SK-N-SH treated with all-trans-retinoic acid at 6 μM for 48 hours (cell line): ENCODE data around the gene DDX49.

ENCODE experiments used
- ATAC-seq: fragments of 200-7000 bp; cut with Tn5 transposase; 3 replicates; pipeline ENCODE4 v1.9.1; 2020; ENCODE audit warnings: mild to moderate bottlenecking, moderate library complexity
- ARNTL ChIP-seq: fragments of 450-650 bp; formaldehyde crosslinking; IDR thresholded peaks from 2 replicates; pipeline ENCODE4 v1.5.0; 2020; ENCODE audit warnings: low read depth, mild to moderate bottlenecking, moderate library complexity, borderline replicate concordance
- BACH2 ChIP-seq: fragments of 250-450 bp; sonication (Bioruptor Pico); IDR thresholded peaks from 2 replicates; pipeline ENCODE4 v1.9.0; 2021; ENCODE audit warnings: mild to moderate bottlenecking, borderline replicate concordance
- CSDC2 ChIP-seq: fragments of 250-450 bp; sonication (Bioruptor Pico); IDR thresholded peaks from 2 replicates; pipeline ENCODE4 v1.5.0; 2020; ENCODE audit warnings: mild to moderate bottlenecking, moderate library complexity
- ESRRG ChIP-seq: fragments of 250-450 bp; sonication (Bioruptor Pico); IDR thresholded peaks from 2 replicates; pipeline ENCODE4 v1.6.1; 2021; ENCODE audit warnings: mild to moderate bottlenecking
- ISL1 ChIP-seq: fragments of 250-450 bp; sonication (Bioruptor Pico); IDR thresholded peaks from 2 replicates; pipeline ENCODE4 v2.1.2; 2022; ENCODE audit warnings: mild to moderate bottlenecking, moderate library complexity
- OSR1 ChIP-seq: fragments of 250-450 bp; sonication (Bioruptor Pico); IDR thresholded peaks from 2 replicates; pipeline ENCODE4 v1.8.0; 2022; ENCODE audit warnings: moderate library complexity, mild to moderate bottlenecking, inconsistent platforms
- PPARA ChIP-seq: fragments of 250-450 bp; sonication (Bioruptor Pico); IDR thresholded peaks from 2 replicates; pipeline ENCODE4 v1.5.0; 2020; ENCODE audit warnings: mild to moderate bottlenecking, borderline replicate concordance
- RARB ChIP-seq: fragments of 250-450 bp; sonication (Bioruptor Pico); IDR thresholded peaks from 2 replicates; pipeline ENCODE4 v1.8.0; 2021; ENCODE audit warnings: mild to moderate bottlenecking, moderate library complexity
- SNAI2 ChIP-seq: fragments of 250-450 bp; sonication (Bioruptor Pico); IDR thresholded peaks from 2 replicates; pipeline ENCODE4 v1.5.0; 2020; ENCODE audit warnings: mild to moderate bottlenecking, moderate library complexity
- TCF4 ChIP-seq: fragments of 250-450 bp; sonication (Bioruptor Pico); IDR thresholded peaks from 2 replicates; pipeline ENCODE4 v1.8.0; 2021; ENCODE audit warnings: mild to moderate bottlenecking, moderate library complexity, borderline replicate concordance
- TOX ChIP-seq: fragments of 250-450 bp; sonication (Bioruptor Pico); IDR thresholded peaks from 2 replicates; pipeline ENCODE4 v1.8.0; 2021; ENCODE audit warnings: mild to moderate bottlenecking, moderate library complexity, borderline replicate concordance
- ZC3H10 ChIP-seq: fragments of 250-450 bp; sonication (Bioruptor Pico); IDR thresholded peaks from 2 replicates; pipeline ENCODE4 v1.5.1; 2021; ENCODE audit warnings: mild to moderate bottlenecking, moderate library complexity
- ZFP3 ChIP-seq: fragments of 250-450 bp; sonication (Bioruptor Pico); IDR thresholded peaks from 2 replicates; pipeline ENCODE4 v1.5.0; 2020; ENCODE audit warnings: mild to moderate bottlenecking, moderate library complexity
- ZFP30 ChIP-seq: fragments of 450-650 bp; formaldehyde crosslinking; IDR thresholded peaks from 2 replicates; pipeline ENCODE4 v1.5.0; 2022; ENCODE audit warnings: mild to moderate bottlenecking, moderate library complexity
- ZNF565 ChIP-seq: fragments of 450-650 bp; formaldehyde crosslinking; conservative IDR thresholded peaks from 2 replicates; pipeline ENCODE4 v1.5.0; 2020; ENCODE audit warnings: low read depth, mild to moderate bottlenecking, moderate library complexity
- ZNF70 ChIP-seq: fragments of 450-650 bp; formaldehyde crosslinking; IDR thresholded peaks from 2 replicates; pipeline ENCODE4 v1.5.0; 2020; ENCODE audit warnings: mild to moderate bottlenecking, moderate library complexity
- ZNF8 ChIP-seq: fragments of 450-650 bp; formaldehyde crosslinking; IDR thresholded peaks from 2 replicates; pipeline ENCODE4 v1.5.0; 2020; ENCODE audit warnings: mild to moderate bottlenecking, moderate library complexity
- TF ChIP-seq, protein P1 (sequence below): fragments of 250-450 bp; sonication (Bioruptor Pico); IDR thresholded peaks from 2 replicates; pipeline ENCODE4 v1.8.0; 2020; ENCODE audit warnings: mild to moderate bottlenecking, moderate library complexity, borderline replicate concordance
- TF ChIP-seq, protein P2 (sequence below): fragments of 250-450 bp; sonication (Bioruptor Pico); IDR thresholded peaks from 2 replicates; pipeline ENCODE4 v1.8.0; 2021; ENCODE audit warnings: low read depth, mild to moderate bottlenecking, moderate library complexity, borderline replicate concordance
- TF ChIP-seq, protein P3 (sequence below): fragments of 250-450 bp; sonication (Bioruptor Pico); IDR thresholded peaks from 2 replicates; pipeline ENCODE4 v1.5.1; 2020; ENCODE audit warnings: low read depth, mild to moderate bottlenecking, moderate library complexity
- TF ChIP-seq, protein P4 (sequence below): fragments of 250-450 bp; sonication (Bioruptor Pico); IDR thresholded peaks from 2 replicates; pipeline ENCODE4 v1.5.0; 2020; ENCODE audit warnings: mild to moderate bottlenecking, moderate library complexity

DDX49 gene

DNA sequence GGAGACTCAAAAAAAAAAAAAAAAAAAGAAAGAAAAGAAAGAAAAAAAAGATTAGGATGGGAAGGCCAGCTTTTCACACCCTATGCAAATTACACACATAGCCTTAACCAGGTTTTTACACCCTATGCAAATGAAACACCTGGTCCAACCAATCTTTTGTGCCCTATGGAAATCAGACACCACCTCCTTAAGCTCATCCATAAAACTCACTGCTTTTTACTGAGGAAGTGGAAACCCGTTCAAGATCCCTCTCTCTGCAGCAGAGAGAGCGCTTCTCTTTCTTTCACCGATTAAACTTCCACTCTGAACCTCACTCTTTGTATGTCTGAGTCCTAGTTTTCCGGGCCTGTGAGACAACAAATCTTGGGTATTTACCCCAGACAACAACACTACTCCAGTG lies 46.8 kb downstream of the DDX49 start:
- no peak for ATAC-seq
- TF ChIP-seq ZNF8 (CRISPR knock-in tag) (no peak), ZFP30 (CRISPR knock-in tag) (no peak), PPARA (CRISPR knock-in tag) (no peak), TCF4 (CRISPR knock-in tag) (no peak), ISL1 (CRISPR knock-in tag) (no peak), CSDC2 (no peak), TOX (CRISPR knock-in tag) (no peak), ZNF70 (no peak), ZNF565 (no peak)
- TF ChIP-seq, protein P1, sequence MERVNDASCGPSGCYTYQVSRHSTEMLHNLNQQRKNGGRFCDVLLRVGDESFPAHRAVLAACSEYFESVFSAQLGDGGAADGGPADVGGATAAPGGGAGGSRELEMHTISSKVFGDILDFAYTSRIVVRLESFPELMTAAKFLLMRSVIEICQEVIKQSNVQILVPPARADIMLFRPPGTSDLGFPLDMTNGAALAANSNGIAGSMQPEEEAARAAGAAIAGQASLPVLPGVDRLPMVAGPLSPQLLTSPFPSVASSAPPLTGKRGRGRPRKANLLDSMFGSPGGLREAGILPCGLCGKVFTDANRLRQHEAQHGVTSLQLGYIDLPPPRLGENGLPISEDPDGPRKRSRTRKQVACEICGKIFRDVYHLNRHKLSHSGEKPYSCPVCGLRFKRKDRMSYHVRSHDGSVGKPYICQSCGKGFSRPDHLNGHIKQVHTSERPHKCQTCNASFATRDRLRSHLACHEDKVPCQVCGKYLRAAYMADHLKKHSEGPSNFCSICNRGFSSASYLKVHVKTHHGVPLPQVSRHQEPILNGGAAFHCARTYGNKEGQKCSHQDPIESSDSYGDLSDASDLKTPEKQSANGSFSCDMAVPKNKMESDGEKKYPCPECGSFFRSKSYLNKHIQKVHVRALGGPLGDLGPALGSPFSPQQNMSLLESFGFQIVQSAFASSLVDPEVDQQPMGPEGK (CRISPR knock-in tag): no peak
- TF ChIP-seq, protein P2, sequence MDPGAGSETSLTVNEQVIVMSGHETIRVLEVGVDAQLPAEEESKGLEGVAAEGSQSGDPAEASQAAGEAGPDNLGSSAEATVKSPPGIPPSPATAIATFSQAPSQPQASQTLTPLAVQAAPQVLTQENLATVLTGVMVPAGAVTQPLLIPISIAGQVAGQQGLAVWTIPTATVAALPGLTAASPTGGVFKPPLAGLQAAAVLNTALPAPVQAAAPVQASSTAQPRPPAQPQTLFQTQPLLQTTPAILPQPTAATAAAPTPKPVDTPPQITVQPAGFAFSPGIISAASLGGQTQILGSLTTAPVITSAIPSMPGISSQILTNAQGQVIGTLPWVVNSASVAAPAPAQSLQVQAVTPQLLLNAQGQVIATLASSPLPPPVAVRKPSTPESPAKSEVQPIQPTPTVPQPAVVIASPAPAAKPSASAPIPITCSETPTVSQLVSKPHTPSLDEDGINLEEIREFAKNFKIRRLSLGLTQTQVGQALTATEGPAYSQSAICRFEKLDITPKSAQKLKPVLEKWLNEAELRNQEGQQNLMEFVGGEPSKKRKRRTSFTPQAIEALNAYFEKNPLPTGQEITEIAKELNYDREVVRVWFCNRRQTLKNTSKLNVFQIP (CRISPR knock-in tag): no peak

DNA sequence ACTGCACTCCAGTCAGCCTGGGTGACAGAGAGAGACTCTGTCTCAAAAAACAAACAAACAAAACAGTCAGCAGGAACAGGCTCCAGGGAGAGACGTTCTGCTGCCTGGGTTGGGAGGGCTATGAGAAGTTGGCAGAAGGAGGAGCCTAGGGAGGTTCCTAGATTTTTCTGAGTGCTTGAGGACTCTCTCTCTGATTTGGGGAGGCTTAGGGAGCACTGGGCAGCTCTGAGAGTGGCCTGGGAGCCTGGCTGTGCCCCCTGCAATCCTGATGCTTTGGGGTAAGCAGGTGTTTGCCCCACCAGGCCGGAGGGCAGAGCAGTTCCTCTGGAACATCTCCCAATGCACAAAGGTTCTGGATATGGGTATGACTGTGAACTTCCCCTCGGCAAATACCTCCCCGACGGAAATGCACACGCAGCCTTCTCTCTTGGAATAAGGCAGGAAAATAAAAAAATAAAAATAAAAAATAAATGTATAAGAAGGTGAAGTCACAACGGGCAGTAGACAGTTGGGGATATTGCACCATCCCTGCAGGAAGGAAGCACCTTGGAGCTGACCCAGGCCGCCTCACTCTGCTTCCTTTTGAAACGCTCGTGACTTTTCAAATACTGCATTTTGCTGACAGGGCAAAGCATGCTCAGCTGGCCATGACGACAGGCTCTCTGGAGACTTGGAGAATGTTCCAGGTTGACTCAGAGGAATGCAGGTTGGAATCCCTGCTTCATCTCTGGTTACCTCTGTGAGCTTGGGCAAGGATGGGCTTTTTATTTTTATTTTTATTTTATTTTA lies 48.0 kb downstream of the DDX49 start:
- ATAC-seq: no peak
- TF ChIP-seq, protein P3, sequence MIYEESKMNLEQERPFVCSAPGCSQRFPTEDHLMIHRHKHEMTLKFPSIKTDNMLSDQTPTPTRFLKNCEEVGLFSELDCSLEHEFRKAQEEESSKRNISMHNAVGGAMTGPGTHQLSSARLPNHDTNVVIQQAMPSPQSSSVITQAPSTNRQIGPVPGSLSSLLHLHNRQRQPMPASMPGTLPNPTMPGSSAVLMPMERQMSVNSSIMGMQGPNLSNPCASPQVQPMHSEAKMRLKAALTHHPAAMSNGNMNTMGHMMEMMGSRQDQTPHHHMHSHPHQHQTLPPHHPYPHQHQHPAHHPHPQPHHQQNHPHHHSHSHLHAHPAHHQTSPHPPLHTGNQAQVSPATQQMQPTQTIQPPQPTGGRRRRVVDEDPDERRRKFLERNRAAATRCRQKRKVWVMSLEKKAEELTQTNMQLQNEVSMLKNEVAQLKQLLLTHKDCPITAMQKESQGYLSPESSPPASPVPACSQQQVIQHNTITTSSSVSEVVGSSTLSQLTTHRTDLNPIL (CRISPR knock-in tag): no peak
- TF ChIP-seq ZC3H10 (CRISPR knock-in tag): no peak
- no peak for TF ChIP-seq ISL1 (CRISPR knock-in tag)
- TF ChIP-seq TCF4 (CRISPR knock-in tag): no peak
- TF ChIP-seq ESRRG (CRISPR knock-in tag): no peak
- no peak for TF ChIP-seq ZFP3 (CRISPR knock-in tag)
- no peak for TF ChIP-seq ZNF565
- no peak for TF ChIP-seq SNAI2 (CRISPR knock-in tag)
- TF ChIP-seq, protein P2 (CRISPR knock-in tag): no peak
- TF ChIP-seq OSR1 (CRISPR knock-in tag): no peak
- TF ChIP-seq ZNF70: no peak
- TF ChIP-seq PPARA (CRISPR knock-in tag): no peak
- no peak for TF ChIP-seq CSDC2
- TF ChIP-seq RARB: no peak
- TF ChIP-seq ARNTL (CRISPR knock-in tag): no peak
- no peak for TF ChIP-seq BACH2 (CRISPR knock-in tag)

DNA sequence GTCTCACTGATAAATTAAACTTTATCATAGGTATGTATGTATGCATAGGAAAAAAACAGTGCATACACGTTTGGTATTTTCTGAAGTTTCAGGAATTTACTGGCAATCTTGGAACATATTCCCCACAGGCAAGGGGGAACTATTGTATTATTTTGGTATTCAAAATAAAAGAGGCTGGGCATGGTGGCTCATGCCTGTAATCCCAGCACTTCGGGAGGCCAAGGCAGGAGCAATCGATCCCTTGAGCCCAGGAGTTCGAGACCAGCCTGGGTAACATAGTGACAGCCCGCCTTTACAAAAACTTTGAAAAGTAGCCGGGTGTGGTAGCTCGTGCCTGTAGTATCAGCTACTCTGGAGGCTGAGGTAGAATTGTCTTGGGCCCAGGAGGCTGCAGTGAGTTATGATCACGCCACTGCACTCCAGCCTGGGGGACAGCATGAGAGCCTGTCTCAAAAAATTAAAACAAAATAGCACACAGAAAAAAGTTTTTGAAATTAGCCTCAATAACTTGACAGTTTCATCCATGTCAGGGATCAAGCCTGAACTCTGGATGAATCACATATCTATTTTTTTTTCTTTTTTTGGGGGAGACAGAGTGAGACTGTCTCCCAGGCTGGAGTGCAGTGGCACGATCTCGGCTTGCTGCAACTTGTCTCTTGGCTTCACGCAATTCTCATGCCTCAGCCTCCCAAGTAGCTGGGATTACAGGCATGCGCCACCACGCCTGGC lies 50.6 kb downstream of the DDX49 start:
- ATAC-seq: peak; percentile 42
- TF ChIP-seq TCF4 (CRISPR knock-in tag) (no peak), RARB (no peak), ZNF565 (no peak), ARNTL (CRISPR knock-in tag) (no peak), PPARA (CRISPR knock-in tag) (no peak), CSDC2 (no peak)

DNA sequence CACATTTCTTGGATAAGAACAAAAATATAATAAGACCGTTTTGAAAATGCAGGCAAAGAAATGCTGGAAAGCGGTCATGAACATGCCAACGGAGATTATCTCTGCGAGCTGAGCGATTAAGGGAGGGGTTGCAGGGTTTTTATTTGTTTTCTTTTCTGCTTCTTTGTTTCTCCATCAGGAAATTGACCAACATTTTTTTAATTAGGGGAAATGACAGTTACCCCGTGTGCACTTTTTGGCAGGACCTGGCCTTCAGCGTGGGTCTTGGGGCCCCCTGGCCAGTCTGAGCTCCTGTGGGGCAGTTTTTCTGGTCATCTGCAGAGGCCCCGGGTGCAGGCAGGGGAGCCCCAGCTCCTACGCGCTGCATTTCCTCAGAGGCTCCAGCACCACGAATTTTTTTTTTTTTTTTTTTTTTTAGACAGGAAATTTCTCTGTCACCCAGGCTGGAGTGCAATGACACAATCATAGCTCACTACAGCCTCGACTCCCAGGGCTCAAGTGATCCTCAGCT lies 52.8 kb downstream of the DDX49 start:
- ATAC-seq: no peak
- TF ChIP-seq, protein P2 (CRISPR knock-in tag): no peak
- no peak for TF ChIP-seq ESRRG (CRISPR knock-in tag)
- TF ChIP-seq ZFP3 (CRISPR knock-in tag): no peak
- TF ChIP-seq ISL1 (CRISPR knock-in tag): no peak
- TF ChIP-seq PPARA (CRISPR knock-in tag): no peak
- no peak for TF ChIP-seq RARB
- no peak for TF ChIP-seq SNAI2 (CRISPR knock-in tag)
- TF ChIP-seq CSDC2: no peak
- no peak for TF ChIP-seq ZC3H10 (CRISPR knock-in tag)
- TF ChIP-seq ZNF8 (CRISPR knock-in tag): no peak
- TF ChIP-seq, protein P4, sequence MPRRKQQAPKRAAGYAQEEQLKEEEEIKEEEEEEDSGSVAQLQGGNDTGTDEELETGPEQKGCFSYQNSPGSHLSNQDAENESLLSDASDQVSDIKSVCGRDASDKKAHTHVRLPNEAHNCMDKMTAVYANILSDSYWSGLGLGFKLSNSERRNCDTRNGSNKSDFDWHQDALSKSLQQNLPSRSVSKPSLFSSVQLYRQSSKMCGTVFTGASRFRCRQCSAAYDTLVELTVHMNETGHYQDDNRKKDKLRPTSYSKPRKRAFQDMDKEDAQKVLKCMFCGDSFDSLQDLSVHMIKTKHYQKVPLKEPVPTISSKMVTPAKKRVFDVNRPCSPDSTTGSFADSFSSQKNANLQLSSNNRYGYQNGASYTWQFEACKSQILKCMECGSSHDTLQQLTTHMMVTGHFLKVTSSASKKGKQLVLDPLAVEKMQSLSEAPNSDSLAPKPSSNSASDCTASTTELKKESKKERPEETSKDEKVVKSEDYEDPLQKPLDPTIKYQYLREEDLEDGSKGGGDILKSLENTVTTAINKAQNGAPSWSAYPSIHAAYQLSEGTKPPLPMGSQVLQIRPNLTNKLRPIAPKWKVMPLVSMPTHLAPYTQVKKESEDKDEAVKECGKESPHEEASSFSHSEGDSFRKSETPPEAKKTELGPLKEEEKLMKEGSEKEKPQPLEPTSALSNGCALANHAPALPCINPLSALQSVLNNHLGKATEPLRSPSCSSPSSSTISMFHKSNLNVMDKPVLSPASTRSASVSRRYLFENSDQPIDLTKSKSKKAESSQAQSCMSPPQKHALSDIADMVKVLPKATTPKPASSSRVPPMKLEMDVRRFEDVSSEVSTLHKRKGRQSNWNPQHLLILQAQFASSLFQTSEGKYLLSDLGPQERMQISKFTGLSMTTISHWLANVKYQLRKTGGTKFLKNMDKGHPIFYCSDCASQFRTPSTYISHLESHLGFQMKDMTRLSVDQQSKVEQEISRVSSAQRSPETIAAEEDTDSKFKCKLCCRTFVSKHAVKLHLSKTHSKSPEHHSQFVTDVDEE (CRISPR knock-in tag): no peak
- no peak for TF ChIP-seq BACH2 (CRISPR knock-in tag)
- TF ChIP-seq TCF4 (CRISPR knock-in tag): no peak
